LNCaP clone FGC (cell line): ENCODE results near the gene VGLL2.

Source experiments
- DNase-seq: peaks from one replicate; pipeline ENCODE4 v3.0.0-alpha.2; 2011; ENCODE audit warnings: low read depth
- H3K4me3 ChIP-seq: 2 replicates; pipeline ENCODE4 v1.5.1; 2011; ENCODE audit warnings: mild to moderate bottlenecking, low read depth, low read length, control low read depth
- TF ChIP-seq, protein P1 (sequence below): IDR thresholded peaks from 2 replicates; pipeline ENCODE4 v1.5.1; 2012; ENCODE audit warnings: mild to moderate bottlenecking; ENCODE audit not compliant: control insufficient read depth, insufficient read depth; ENCODE audit errors: extremely low read depth

VGLL2 gene

DNA sequence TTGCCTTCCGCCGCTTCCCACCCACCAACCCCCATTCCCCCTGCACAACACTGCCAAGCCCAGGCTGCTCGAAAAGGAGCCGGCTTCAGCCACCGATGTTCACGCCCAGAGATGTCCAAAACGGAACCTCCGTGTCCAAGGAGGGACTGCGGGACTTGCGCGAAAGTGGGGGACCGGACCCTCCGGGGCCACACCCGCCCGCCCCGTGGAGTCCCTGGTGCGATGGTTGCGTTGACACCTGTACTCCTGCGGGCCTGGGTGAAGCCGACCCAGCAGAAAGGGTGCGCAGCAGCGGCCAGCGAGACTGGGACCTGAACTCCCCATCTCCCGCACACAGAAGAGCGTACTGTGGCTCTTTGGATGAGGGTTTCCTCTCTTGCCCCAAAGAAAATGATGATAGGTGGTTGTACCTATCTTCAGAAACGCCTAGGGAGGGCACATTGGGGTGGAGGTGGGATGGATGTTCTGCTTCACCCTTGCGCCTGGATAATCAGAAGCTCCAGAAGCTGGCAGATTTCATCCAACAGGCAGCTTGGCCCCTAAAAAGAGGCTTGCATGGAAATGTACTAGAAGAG is 1.9 kb upstream of the VGLL2 start:
- TF ChIP-seq, protein P1, sequence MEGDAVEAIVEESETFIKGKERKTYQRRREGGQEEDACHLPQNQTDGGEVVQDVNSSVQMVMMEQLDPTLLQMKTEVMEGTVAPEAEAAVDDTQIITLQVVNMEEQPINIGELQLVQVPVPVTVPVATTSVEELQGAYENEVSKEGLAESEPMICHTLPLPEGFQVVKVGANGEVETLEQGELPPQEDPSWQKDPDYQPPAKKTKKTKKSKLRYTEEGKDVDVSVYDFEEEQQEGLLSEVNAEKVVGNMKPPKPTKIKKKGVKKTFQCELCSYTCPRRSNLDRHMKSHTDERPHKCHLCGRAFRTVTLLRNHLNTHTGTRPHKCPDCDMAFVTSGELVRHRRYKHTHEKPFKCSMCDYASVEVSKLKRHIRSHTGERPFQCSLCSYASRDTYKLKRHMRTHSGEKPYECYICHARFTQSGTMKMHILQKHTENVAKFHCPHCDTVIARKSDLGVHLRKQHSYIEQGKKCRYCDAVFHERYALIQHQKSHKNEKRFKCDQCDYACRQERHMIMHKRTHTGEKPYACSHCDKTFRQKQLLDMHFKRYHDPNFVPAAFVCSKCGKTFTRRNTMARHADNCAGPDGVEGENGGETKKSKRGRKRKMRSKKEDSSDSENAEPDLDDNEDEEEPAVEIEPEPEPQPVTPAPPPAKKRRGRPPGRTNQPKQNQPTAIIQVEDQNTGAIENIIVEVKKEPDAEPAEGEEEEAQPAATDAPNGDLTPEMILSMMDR = no peak
- no peak overlapping the region for H3K4me3 ChIP-seq
- no peak for DNase-seq

DNA sequence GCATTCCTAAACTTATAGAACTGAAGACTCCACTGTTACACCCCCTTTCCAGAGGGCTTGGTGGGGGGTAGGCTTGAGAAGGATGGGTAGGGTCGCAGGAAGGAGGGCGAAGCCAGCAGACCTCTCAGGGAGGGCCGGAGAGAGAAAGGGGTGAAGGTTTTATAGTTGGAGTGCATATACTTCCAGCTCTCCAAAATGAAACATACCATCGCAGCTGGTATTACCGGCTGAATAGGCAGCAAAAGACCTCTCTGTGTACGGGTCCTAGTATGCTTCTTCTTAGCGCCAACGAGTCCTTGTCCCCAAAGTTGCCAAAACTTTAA is 1.0 kb upstream of the VGLL2 start:
- TF ChIP-seq, protein P1 = no peak
- no peak for DNase-seq
- H3K4me3 ChIP-seq = no peak overlapping the region

DNA sequence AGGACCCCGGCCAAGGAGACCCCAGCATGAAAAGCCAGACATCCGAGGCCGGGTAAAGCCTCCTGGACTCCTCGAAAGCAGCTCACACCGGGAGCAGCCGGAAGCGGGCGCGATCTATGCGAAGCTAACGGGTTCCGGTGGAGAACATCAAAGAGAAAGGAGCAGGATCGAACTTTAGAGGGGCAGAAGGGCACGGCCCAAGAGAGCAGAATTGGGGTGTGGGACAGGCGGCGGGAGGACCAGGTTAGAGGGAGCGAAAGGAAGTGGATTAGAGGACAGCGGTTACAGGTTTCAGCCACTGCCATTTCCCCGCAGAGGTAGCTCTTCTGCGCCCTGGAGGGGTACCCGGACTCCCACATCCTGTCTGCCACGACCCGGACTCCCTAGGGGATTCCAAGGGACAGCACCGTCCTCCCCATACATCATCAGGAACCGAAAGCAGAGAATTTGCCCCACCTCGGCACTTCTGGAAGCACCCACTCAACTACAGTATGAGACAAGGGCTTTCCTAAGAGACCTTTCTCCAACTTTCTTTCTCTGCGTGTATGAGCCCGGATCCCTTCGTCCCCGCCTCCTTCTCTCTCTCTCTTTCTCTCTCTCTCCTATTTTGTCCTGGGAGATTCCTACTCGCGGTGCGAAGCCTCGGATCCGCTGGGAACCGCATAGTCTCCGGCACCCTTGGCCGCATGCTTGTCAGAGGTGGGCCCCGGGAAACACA is 507 bp upstream of the VGLL2 start:
- DNase-seq = no peak
- no peak overlapping the region for H3K4me3 ChIP-seq
- TF ChIP-seq, protein P1 = no peak

DNA sequence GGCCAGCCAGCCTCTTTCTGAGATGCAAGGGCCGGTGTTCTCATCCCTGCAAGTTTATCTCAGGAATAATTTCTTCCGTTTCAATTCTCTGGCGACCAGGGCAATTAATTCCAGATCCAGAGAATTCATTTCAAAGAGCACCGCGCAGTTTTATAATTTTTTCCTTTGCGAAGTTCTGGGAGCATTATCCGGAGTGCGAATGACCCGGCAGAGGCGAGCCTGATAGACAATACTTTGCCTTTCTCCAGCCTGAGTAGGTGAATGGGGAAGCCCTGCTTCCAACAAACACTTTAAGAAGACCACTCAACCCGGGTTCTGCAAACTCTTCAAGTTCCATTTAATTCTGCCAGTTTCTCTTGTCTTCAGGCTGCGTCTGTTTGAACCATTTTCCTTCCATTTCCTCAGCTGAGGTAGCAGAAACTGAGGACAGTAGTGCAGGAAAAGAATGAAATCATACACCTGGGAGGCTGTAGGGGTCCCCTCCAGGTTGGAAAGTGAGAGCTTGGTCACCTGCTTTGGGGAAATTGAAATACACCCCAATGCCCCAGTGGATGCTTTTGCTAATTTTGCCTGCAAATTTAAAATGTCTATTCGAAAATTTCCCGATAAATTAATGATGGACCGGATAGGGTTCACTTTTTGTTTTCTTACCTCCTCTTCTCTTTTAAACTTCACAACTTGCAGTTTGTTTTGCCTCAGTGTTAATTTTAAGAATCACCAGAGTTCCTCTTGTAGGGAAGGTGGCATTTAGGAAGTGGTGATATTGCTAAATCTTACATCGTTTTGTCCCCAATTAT is 1.1 kb downstream of the VGLL2 start:
- DNase-seq = no peak
- no peak overlapping the region for H3K4me3 ChIP-seq
- TF ChIP-seq, protein P1 = no peak

DNA sequence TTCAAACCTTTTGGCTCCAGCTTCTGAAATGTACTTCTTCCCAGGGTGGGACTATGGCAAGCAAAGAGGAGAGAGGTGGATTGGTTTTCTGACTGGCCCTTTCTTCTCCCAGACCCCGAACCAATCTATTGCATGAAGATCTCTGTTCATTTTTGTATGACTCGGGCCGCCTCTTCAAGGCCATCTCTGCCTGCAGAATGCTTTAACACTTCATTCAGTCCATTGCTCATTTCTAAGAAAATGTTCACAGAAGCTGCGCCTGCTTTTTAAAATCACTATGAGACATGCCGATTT is 1.6 kb downstream of the VGLL2 start:
- no peak overlapping the region for H3K4me3 ChIP-seq

DNA sequence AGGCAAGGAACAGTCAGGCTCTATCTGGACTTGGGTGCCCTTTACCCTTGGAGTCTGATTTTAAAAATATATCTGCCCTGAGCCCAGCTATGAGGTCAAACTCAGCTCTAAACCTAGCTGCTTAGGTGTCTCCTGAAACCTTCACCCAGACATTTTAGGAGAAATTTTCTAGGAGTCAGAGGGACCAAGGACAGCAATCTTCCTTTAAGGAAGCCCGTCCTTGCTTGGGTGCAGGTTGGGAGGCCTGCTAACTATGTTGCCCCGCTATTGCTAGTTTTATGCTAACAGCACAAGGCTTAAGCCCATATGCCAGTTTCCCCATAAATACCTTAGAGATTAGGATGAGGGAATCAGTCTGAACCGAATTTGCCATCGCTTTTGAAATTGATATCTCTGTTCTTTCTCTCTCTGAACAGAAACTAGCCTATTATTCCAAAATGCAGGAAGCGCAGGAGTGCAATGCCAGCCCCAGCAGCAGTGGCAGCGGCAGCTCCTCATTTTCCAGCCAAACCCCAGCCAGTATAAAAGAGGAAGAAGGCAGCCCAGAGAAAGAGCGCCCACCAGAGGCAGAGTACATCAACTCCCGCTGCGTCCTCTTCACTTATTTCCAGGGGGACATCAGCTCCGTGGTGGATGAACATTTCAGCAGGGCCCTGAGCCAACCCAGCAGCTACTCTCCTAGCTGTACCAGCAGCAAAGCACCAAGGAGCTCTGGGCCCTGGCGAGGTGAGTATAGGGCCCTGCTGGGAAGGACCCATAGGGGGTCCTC is 2.6 kb downstream of the VGLL2 start:
- no peak overlapping the region for H3K4me3 ChIP-seq
- no peak for DNase-seq
- TF ChIP-seq, protein P1 = no peak

More for the DNA sequence above, 1.6 kb downstream of the VGLL2 start:
- TF ChIP-seq, protein P1 = no peak
- DNase-seq = no peak
